AG04450 (cell line): Measurements from ENCODE around the gene VPS13C. TPM values are rescaled to one million over a fixed set of nuclear protein-coding genes. Genes with fewer than 3 reads are reported as not detected.

Experiments used
- CTCF ChIA-PET: fragments of 300-600, 350-600 bp; formaldehyde crosslinking; extraction: SDS; loops from one replicate; lab custom pipeline; 2022; ENCODE audit warnings: antibody characterized with exemption, inconsistent platforms; lab: Charles Lee
- POLR2A ChIA-PET: fragments of 350-600 bp; formaldehyde crosslinking; extraction: SDS; loops from one replicate; lab custom pipeline; 2021; ENCODE audit warnings: antibody characterized with exemption, inconsistent platforms; lab: Yijun Ruan, JAX
- DNase-seq: peaks from one replicate; pipeline ENCODE4 v3.0.0-alpha.2; 2011; ENCODE audit warnings: low read depth, low spot score
- H3K27ac ChIP-seq: one replicate; pipeline ENCODE4 v1.5.1; 2012; ENCODE audit warnings: low read depth, low read length, control low read depth
- H3K27me3 ChIP-seq: one replicate; pipeline ENCODE4 v1.6.0; 2012; ENCODE audit warnings: low read length; ENCODE audit not compliant: control insufficient read depth, insufficient read depth
- H3K4me3 ChIP-seq: 2 replicates; pipeline ENCODE4 v1.5.1; 2011; ENCODE audit warnings: mild to moderate bottlenecking, low read depth, low read length, control low read depth
- H3K9me3 ChIP-seq: 2 replicates; pipeline ENCODE4 v1.5.1; 2012; ENCODE audit warnings: low read length; ENCODE audit not compliant: control insufficient read depth, insufficient read depth
- polyA plus RNA-seq: library from polyadenylated mRNA; depleted of rRNA; stranded (reverse); fragments of >200 nt; gene quantifications from 2 replicates; pipeline ENCODE4 v1.2.3, GENCODE V29; 2011
- TF ChIP-seq, protein P1 (sequence below): IDR thresholded peaks from 2 replicates; pipeline ENCODE4 v1.5.1; 2011; ENCODE audit warnings: low read depth, low read length, control low read depth, inconsistent platforms

The VPS13C gene
- polyA plus RNA-seq, 1 experiment, result 17.8 TPM

- ChIA-PET POLR2A (no interaction called here), CTCF (no interaction called here)
- TF ChIP-seq, protein P1, sequence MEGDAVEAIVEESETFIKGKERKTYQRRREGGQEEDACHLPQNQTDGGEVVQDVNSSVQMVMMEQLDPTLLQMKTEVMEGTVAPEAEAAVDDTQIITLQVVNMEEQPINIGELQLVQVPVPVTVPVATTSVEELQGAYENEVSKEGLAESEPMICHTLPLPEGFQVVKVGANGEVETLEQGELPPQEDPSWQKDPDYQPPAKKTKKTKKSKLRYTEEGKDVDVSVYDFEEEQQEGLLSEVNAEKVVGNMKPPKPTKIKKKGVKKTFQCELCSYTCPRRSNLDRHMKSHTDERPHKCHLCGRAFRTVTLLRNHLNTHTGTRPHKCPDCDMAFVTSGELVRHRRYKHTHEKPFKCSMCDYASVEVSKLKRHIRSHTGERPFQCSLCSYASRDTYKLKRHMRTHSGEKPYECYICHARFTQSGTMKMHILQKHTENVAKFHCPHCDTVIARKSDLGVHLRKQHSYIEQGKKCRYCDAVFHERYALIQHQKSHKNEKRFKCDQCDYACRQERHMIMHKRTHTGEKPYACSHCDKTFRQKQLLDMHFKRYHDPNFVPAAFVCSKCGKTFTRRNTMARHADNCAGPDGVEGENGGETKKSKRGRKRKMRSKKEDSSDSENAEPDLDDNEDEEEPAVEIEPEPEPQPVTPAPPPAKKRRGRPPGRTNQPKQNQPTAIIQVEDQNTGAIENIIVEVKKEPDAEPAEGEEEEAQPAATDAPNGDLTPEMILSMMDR, result no peak
- no peaks in the 10 kb centered on the region for H3K9me3 ChIP-seq
- DNase-seq, result no peak
- H3K4me3 ChIP-seq, result no peak overlapping the region
- H3K27ac ChIP-seq, result no peak overlapping the region
- no peaks in the 10 kb centered on the region for H3K27me3 ChIP-seq
These were observed 122.0 kb downstream of the VPS13C start for GRCh38 chr15:61938249-61938648.

- TF ChIP-seq, protein P1, result no peak
- H3K27me3 ChIP-seq, result no peaks in the 10 kb centered on the region
- no peak overlapping the region for H3K4me3 ChIP-seq
- no peak for DNase-seq
- POLR2A ChIA-PET, result no interaction called here
- CTCF ChIA-PET, result no interaction called here
- H3K27ac ChIP-seq, result no peak overlapping the region
- no peaks in the 10 kb centered on the region for H3K9me3 ChIP-seq
These were observed 123.6 kb downstream of the VPS13C start for GRCh38 chr15:61936528-61937195.

- no peak overlapping the region for H3K27ac ChIP-seq
- ChIA-PET POLR2A (no interaction called here), CTCF (interaction anchor here (1.4 kb wide), 1 partner anchor 371 kb away, joined by 3 read pairs; no protein-coding TSS in a partner anchor)
- TF ChIP-seq, protein P1, result no peak
- DNase-seq, result no peak
- H3K27me3 ChIP-seq, result no peaks in the 10 kb centered on the region
- H3K9me3 ChIP-seq, result no peaks in the 10 kb centered on the region
- H3K4me3 ChIP-seq, result no peak overlapping the region
These were observed 124.8 kb downstream of the VPS13C start for GRCh38 chr15:61935493-61935892.

DNA sequence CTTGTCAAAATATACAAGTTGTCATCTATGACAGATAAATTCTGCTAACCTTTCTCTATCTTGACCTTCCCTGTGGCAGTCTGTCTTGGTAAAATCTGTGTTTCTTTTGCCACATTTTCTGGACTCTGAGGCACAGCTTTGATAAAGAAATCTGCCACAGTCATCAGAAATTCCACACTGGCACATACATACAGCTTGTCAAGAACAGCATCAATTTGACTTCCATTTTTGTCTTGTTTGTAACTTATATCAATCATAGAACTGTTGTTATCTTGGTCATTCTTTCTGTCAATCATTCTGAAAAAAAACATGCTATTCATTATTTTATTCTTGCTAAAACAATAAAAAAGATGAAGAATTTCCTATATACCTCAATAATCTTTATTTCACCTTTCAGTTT is 130.8 kb downstream of the VPS13C start:
- POLR2A ChIA-PET, result no interaction called here
- no peak overlapping the region for H3K27ac ChIP-seq
- H3K4me3 ChIP-seq, result no peak overlapping the region
- DNase-seq, result no peak
- no peaks in the 10 kb centered on the region for H3K9me3 ChIP-seq
- TF ChIP-seq, protein P1, result no peak
- no peaks in the 10 kb centered on the region for H3K27me3 ChIP-seq
- CTCF ChIA-PET, result no interaction called here

DNA sequence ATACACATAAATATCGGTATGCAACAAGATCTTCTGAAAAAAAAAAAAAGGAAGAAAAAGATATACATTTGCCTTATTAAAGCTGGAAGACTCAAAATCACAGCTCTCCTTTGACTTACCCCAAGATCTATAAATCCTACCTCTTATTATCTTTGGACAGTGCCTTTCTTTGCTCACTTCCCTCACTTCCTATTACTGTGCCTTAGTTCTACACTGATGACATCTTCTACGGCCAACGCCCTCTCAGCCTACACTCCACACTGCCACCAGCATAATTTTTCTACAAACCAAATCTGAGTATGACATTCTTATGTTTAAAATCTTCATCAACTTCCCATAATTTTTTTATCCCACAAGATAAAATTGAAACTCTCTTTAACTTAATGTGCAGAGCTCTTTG is 137.1 kb downstream of the VPS13C start:
- Histone ChIP-seq H3K27ac (no peak overlapping the region), H3K4me3 (no peak overlapping the region), H3K27me3 (no peaks in the 10 kb centered on the region), H3K9me3 (no peaks in the 10 kb centered on the region)
- no peak for DNase-seq
- POLR2A ChIA-PET, result no interaction called here
- CTCF ChIA-PET, result interaction anchor here (0.6 kb wide), 1 partner anchor 135 kb away, joined by 9 read pairs; no protein-coding TSS in a partner anchor
- TF ChIP-seq, protein P1, result no peak
